IMR-90 (cell line): ENCODE measurements around the gene KAZN.

Source experiments
- BHLHE40 ChIP-seq: fragments of 150-350 bp; IDR thresholded peaks from 2 replicates; pipeline ENCODE4 v1.6.1; 2016; ENCODE audit warnings: mild to moderate bottlenecking, low read depth, low read length
- CEBPB ChIP-seq: IDR thresholded peaks from 2 replicates; pipeline ENCODE4 v1.6.1; 2012; ENCODE audit warnings: low read depth, low read length, improper control_type of control experiment
- FOS ChIP-seq: fragments of 150-350 bp; IDR thresholded peaks from 2 replicates; pipeline ENCODE4 v1.6.1; 2016; ENCODE audit warnings: low read depth, low read length
- MAZ ChIP-seq: IDR thresholded peaks from 2 replicates; pipeline ENCODE4 v1.6.1; 2012; ENCODE audit warnings: low read depth, mild to moderate bottlenecking, low read length, improper control_type of control experiment, moderate library complexity, borderline replicate concordance
- POLR2A ChIP-seq: IDR thresholded peaks from 2 replicates; pipeline ENCODE4 v1.6.1; 2012; ENCODE audit warnings: mild to moderate bottlenecking, low read depth, low read length
- TF ChIP-seq, protein P1 (sequence below): conservative IDR thresholded peaks from 2 replicates; pipeline ENCODE4 v1.5.1; 2012; ENCODE audit warnings: mild to moderate bottlenecking, low read depth, low read length, improper control_type of control experiment

DNA sequence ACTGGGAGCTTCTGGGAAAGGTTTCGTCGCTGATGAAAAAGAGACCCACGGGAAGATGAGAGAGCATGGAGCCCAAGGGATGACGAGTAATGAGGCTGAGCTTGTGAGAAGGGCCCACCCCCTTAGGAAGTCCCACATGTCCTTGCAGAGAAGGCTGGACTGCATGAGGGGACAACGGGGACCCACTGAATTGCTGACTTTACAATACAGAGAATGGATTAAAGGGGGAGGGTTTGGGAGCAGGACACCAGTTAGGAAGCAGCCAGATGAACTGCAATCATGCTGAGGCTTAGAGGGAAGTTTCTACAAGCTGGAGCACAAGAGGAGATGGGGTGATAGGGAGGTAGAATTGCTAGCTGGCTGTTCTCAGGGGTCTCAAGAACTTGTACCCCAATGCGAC, 549.5 kb downstream of the KAZN start:
- TF ChIP-seq, protein P1, sequence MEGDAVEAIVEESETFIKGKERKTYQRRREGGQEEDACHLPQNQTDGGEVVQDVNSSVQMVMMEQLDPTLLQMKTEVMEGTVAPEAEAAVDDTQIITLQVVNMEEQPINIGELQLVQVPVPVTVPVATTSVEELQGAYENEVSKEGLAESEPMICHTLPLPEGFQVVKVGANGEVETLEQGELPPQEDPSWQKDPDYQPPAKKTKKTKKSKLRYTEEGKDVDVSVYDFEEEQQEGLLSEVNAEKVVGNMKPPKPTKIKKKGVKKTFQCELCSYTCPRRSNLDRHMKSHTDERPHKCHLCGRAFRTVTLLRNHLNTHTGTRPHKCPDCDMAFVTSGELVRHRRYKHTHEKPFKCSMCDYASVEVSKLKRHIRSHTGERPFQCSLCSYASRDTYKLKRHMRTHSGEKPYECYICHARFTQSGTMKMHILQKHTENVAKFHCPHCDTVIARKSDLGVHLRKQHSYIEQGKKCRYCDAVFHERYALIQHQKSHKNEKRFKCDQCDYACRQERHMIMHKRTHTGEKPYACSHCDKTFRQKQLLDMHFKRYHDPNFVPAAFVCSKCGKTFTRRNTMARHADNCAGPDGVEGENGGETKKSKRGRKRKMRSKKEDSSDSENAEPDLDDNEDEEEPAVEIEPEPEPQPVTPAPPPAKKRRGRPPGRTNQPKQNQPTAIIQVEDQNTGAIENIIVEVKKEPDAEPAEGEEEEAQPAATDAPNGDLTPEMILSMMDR = no peak
- TF ChIP-seq FOS = no peak
- no peak for TF ChIP-seq MAZ
- TF ChIP-seq CEBPB = no peak
- TF ChIP-seq BHLHE40 = no peak
- TF ChIP-seq POLR2A = no peak
